Stimulated activated naive CD8-positive, alpha-beta T cell treated with anti-CD3 and anti-CD28 coated beads, Interleukin-15, Interleukin-2, amounts not matched to agents 100 U/mL and 50 U/mL, for 24 hours (primary cell): Measurements from ENCODE around the gene POLD2.
"Not testable (repeated sequence)": the region's sequence is repeated elsewhere in the genome, so short reads cannot be mapped to it uniquely, and the experiment has no call there.

Experiments used
- ATAC-seq: fragments of 150-1000 bp; cut with Tn5 transposase; one replicate; pipeline ENCODE4 v1.10.0; 2021
- DNase-seq: peaks from one replicate; pipeline ENCODE4 v3.0.0; 2021

The POLD2 gene

GRCh38 chr7:44123190-44124003 lies at the start of gene POLD2:
POLD2 (minus strand) TSS chr7:44123548; CDS start chr7:44122053, 1,495 bp downstream.
- DNase-seq (peak; percentile 99), ATAC-seq (peak; percentile 99)

- DNase-seq (no peak), ATAC-seq (no peak)
These were observed 49.6 kb upstream of the POLD2 start for GRCh38 chr7:44172803-44173424.

- no peak for DNase-seq
- ATAC-seq = no peak
These were observed 49.0 kb upstream of the POLD2 start for GRCh38 chr7:44172352-44172751.

GRCh38 chr7:44171901-44172300 lies 48.6 kb upstream of the POLD2 start:
- ATAC-seq, DNase-seq: not testable (repeated sequence)

DNA sequence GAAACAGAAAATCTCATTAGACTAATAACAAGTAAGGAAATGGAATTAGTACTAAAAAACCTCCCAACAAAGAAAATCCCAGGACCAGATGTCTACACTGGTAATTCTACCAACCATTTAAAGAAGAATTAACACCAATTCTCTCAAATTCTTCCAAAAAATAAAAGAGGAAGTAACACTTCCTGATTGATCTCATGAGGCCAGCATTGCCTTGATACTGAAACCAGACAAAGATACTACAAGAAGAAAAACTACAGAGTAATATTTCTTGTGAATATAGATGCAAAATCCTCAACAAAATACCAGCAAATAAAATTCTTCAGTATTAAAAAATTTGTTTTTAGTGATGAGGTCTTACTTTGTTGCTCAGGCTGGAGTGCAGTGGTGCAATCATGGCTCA lies 44.6 kb upstream of the POLD2 start:
- no peak for ATAC-seq
- DNase-seq = no peak

DNA sequence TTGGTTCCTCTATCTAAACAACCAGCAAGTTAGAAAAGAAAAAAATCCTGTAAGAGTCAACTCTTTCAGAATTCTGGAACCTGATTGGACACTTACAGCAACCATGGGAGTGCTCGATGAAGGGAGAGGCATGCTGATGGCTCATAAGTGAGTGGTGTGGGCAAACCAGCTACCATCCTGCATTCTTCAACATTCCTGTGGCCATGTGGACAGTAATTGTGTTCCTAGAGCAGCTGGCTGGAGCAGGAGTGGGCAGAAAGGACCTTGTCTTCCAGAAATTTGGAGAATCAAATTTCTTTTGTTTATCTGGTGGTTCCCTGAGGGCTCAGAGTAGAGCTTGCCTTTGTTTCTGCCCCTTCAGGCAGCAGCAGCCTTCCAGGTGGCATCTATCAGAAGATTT lies 40.2 kb upstream of the POLD2 start:
- no peak for ATAC-seq
- no peak for DNase-seq

DNA sequence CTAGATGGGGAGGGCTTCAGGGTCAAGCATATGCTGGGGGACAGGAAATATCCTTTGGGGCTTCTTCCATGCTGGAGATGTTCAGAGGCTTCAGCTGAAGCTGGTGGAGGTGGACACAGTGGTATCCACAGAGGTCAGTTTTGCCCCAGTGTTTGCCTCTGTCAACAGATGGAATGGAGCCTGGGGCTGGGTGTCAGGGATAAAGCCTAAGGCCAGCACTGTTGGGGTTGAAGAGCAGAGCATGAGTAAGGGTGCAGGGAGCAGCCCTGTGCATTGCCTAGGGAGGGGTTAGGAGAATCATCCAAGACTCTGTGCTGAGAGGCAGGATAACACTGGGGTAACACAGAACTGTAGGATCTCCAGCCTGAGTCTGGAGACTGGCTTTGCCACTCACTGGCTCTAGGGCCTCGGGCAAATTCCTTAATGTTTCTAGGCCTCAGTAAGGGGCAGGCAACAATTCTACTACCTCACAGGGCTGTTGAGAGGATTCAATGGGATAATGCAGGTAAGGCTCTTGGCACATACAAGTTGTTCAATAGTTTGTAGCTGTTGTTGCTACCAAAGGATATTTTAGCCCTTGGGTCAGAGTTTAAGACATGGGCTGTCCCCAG lies 39.5 kb upstream of the POLD2 start:
- no peak for ATAC-seq

GRCh38 chr7:44162179-44162578 lies 38.8 kb upstream of the POLD2 start:
- no peak for ATAC-seq
- DNase-seq = no peak

More for the DNA sequence above, 39.5 kb upstream of the POLD2 start:
- DNase-seq = no peak

DNA sequence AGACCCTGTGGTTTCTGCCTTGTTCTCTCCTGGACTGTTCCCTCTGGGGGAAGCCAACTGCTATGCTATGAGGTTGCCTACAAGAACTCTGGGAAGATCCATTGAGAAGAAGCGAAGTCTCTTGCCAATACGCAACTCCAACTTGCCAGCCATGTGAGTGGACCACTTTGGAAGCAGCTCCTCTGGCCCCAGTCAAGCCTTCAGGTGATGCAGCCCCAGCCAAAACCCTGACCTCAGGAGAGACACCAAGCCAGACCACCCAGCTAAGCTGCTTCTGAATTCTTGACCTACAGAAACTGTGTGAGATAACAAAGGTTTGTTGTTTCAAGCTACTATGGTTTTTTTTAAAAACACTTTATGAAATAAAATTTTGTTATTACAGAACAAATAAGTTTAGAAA lies 38.0 kb upstream of the POLD2 start:
- ATAC-seq (no peak), DNase-seq (no peak)

DNA sequence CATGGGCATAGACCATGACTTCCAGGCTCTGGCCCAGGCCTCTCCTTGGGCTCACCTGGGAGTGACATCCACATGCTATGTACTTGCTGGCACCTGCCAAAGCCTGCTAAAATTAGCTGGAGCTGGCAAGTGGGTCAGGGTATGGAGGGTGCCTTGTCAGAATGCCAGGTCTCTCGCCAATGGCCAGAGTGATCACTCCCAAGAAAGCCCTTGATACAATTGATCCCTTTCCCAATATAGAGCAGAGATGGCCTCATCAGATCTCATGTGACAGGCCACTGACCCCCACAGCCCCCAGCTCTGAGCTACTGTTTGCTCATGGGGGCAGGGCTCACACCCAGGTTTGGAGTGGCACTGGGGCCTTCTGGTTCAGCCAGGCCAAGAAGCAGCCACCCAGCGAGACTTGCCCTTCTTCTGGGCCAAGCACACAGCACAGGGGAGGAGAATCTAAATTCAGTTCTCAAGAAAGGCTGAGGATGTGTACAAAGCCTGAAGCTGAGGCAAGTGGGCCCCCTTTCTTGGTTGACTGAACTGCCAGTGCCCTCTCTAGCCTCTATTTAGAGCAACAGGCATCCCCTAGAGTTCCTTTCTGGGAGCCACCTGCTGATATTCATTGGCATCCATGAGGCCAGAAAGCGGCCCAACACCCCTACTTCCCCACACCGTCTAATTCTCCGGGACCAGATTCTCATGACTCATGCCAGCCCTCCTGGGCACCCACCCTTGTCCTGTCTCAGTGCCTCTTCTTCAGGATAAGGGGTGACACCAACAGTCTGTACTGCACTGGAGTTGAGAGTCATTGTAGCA lies 36.7 kb upstream of the POLD2 start:
- ATAC-seq (no peak), DNase-seq (no peak)

DNA sequence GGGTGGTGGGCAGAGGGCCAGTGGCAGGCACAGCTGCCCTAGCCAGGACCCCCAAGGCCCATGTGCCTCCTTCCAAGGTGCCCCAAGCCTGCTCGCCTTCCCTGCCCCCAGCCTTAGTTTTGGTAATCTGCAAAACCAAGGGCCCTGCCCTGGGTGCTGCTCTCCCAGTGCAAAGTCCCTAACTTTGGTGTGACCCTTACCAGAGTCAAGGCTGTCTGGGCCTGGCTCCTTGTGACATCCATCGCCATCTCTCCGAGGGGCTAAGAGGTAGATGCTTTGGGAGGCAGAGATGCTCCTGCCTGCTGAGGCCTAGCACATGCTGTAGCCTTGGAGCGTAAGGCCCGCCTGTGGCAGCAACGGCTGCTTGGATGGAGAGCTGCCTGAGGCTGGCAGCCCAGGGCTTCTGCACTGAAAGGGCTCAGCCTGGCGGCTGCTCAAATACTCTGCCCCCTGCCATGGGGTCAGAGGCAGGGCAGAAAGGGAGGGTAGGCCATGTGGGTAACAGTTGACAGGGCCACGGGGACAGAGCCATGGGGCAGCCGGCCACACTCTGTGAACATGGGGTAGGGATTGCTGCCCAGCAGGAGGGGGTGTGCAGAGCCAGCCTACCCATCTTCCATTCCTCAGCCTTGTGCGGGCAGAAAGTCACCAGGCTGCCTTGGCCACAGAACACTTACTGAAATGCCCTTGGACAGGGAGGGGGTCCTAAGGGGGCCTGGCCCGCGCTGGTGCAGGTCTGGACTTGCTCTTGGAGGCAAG lies 35.7 kb upstream of the POLD2 start:
- DNase-seq = no peak
- ATAC-seq = no peak

DNA sequence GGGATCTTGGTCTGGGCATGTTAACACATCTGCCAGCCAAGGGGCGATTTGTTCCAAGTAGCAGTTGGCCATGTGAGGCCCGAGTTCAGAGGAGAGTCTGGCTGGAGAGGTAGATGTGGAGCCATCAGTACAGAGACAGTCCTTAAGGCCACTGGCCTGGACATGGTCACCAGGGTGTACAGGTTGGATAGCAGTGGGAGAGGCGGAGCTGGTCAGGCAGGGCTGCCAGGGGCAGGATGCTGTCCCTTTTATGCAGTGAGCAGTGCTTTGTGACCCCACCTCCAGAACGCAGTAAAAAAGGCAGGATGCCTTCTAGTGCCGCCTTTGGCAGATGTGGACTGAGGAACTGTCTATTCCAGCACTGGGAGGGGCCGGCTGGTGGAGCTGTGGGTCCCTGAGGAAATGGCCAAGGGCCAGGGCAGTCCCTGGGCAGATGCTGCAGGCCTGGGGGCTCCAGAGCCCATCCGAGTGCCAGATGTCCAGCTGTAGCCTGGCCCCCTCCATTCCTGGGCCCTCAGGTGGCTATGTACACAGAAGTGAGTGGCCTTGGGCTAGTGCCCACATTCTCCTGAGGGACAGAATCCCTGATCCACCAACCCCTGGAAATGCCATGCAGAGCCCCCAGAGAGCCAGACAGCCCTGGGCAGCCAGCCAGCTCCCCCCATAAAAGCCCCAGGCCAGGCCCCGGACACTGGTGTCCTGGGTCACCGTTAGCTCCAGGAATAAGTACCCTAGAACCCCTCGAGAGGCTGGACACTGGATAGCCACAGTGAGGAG lies 34.9 kb upstream of the POLD2 start:
- DNase-seq (no peak), ATAC-seq (no peak)

DNA sequence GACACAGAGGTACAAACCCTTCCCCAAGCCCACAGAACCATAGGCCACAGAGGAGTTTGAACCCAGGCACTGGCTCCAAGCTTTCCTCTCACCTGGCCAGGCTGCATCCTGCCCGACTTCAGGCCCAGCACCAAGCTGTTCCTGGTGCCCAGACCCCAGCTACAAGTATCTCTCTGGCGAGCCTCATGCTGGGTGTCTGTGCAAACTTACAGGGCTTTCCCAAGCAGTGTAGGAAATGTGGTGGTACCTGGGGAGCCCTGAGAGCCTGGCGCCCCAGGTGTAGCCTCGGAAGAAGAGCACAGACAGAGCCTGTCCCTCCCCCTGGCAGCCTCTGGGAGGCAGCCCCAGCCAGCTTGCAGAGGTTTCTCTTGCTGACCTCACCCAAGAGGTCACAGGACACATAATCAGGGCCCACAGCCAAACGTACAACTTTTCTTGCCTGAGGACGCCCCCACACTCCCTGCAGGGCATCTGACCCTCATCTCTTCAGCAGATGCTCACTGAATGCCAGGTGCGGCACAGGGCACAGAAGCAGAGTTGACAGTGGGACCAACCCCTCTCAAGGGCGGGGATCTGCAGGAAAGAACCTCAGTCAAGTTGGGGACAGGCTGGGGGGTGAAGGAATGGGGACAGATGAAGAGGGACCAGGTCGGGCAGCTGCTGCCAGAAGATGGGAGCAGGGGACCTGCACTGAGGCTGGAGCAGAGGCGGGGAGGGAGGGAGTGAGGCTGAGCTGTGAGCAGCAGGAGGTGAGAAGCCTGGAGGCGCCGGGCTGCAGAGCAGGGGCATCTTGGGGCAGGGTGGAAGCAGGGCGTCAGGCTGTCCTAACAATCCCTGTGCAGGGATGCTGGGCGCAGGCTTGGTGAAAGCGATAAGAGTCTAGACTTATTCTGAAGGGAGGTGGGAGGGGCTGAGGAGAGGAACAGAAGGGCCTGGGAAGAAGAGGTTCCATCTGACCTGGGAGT lies 34.0 kb upstream of the POLD2 start:
- ATAC-seq = no peak
- no peak for DNase-seq

DNA sequence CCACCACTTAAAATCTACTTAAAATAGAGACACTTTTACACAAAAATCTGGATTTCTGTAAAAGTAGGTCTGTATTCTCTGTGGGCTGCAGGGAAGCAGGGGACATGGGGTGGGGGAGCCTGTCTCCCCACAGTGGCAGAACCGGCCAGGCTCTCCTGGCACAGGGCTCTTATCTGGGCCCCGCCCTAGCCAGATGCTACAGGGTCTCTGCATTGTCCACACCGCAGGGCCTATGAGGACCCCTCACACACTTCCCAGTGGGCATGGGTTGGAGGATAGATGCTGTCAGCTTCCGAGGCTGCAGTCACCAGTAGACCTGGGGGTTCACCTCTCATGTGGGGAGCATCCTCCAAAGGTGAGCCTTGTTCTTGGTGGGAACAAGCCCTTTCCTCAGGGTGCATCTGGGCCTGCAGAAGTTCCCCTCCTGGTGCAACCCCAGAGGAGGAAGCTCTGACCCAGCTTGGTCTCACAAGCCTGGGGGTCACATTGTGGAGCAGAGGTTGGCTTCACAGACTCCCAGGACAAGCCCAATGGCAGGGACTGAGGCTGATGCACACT lies 33.2 kb upstream of the POLD2 start:
- ATAC-seq (no peak), DNase-seq (no peak)

- no peak for DNase-seq
- no peak for ATAC-seq
These were observed 32.1 kb upstream of the POLD2 start for GRCh38 chr7:44155191-44156185.

- ATAC-seq (no peak), DNase-seq (no peak)
These were observed 31.4 kb upstream of the POLD2 start for GRCh38 chr7:44154703-44155102.

DNA sequence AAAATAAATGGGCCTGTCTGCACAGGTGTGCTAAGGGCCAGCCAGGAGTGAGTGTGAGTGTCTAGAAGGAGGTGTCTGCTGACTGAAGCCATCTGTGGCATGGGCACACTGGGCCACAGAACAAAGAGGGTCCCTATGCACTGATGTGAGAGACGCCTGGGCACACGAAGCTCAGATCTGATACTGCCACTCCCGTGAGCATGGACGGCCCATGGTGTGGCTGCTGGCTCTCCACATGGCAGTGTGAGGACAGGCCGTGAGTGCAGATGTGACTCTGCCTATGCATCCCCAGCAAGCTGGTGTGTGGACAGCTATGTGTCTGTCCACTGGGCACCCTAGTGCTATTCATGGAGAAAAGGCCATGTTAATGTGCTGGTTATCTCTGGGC lies 30.6 kb upstream of the POLD2 start:
- no peak for DNase-seq
- ATAC-seq = no peak
